NCI-H2029 treated with DMSO at 0.1 percent for 48 hours (cell line): ENCODE data around the gene TP73.

Experiments
- DNase-seq: peaks from one replicate; lab custom pipeline; 2025; lab: John Stamatoyannopoulos, UW

TP73 gene

DNA sequence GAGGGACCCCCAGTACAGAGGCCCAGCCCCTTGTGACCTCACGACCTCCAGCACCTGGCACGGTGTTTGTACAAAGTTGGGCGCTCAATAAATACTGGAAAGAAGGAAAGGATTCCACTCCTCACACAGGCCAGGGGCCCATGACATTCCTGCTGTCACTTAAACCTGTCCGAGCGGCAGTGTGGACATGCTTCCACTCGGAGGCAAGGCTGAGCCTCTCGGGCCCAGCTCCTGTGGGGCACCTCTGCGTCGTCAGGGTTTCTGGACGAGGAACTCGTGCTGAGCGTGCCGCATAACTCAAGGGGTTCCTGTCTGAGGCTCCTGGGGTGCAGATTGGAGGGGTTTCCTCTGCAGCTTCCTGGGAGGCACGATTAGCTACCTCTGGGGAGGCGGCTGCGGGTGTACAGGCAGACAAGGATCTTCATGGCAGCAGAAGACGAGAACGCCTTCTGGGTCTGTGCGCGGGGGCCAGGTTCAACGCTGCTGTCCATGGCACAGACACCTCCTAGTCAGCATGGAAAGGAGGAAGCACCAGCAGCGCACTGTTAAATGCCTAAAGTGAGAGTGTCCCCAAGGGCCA lies 116.6 kb downstream of the TP73 start:
- no peak for DNase-seq

DNA sequence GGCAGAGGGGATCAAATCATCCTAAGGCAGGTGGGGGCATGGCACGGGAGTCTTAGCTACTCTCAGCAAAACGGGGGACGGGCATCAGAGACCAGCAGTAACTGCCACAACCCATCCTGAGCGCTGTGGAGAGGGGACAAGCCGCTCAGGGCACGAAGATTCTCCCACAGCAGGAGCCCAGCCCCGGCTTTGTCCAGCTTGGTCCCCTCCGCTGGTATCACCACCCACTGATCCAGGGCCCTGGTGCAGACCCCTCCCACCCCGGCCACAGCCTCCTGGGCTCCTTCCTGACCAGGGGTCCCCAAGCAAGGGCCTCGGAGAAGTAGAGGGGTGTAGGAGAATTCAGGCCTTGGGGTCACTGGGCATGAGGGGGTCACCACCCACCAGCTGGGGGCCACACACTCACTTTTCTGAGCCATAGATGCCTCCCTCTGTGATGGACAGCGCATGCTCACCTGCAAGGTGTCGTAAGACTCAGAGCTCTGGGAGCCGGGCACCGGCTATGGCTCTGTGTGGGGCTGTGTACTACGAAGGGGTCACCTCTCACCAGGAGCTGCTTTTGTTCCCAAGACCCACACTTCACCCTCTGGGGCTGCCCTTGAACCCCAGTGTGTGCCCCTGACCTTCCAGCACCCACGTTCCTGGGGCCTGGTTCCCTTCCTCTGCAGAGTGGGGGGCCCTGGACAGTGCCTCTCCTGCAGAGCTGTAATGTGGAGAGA lies 117.9 kb downstream of the TP73 start:
- no peak for DNase-seq

DNA sequence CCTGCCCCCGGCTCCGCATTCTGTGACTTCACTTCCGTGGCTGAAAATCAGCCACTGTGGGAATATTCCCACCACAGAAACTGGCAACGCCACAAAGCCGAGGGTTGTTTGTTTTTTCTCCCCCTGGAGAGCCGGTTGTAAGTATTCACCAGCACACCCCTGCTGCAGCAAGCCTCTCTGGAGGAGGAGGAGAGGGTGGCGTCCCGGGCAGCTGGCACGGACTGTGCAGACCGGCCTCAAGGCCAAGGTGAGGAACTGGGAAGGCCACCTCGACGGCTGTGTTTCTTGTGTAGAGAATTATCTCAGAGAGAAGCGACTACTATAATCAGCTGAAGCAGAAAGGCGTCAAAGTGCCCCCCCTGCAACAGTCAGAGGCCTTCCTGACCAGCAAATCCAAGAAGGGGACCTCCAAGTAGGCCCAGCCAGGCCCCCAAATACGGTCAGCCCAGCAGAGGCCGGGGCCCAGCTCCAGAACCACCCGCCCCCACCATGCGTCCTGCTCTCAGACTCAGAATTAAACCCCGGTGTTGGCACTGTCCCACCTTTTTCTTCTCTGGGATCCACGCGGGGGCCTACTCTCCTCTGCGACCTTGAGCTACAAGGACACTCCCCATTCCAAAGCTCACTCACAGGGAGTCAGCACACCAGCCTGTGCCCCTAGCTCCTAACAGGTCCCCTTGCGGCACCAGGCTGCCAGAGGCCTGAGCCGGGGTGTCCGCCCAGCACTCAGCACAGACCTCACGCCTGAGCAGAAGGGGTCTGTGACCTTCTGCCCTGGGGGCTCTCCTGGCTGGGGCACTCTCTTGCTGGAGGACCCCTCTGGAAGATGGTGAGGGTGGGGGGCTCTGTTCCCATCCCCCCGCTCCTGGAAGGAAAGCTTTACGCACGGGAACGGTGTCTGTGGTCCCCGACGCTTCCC lies 119.1 kb downstream of the TP73 start:
- no peak for DNase-seq

DNA sequence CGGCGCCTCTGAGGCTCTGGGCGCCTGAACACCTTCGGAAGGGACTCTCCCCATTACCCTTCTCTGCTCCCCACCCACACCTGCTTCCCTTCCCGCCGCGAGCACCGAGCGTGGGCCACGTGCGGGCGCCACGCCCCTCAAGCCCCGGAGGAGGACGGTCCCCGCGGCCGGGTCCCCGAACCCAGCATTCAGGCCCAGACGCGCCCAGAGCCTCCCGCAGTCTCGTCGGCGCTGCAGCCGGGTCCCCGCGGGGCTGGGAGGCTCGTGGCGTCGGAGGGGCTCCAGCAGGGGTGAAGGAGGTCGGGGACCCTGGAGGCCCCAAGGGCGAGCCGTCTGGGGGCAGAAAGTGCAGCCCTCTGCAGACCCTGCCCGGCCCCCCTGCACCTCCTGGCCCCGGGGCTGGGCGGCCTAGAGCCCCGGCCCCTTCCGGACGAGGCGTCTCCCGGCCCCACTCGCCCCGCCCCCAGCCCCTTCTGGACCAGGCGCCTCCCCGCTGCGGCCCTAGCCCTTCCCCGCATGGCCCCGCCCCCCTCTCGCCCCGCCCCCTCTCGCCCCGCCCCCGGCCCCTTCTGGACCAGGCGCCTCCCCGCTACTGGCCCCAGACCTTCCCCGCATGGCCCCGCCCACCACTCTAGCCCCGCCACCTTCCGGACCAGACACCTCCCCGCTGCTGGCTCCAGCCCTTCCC lies 119.9 kb downstream of the TP73 start:
- no peak for DNase-seq

DNA sequence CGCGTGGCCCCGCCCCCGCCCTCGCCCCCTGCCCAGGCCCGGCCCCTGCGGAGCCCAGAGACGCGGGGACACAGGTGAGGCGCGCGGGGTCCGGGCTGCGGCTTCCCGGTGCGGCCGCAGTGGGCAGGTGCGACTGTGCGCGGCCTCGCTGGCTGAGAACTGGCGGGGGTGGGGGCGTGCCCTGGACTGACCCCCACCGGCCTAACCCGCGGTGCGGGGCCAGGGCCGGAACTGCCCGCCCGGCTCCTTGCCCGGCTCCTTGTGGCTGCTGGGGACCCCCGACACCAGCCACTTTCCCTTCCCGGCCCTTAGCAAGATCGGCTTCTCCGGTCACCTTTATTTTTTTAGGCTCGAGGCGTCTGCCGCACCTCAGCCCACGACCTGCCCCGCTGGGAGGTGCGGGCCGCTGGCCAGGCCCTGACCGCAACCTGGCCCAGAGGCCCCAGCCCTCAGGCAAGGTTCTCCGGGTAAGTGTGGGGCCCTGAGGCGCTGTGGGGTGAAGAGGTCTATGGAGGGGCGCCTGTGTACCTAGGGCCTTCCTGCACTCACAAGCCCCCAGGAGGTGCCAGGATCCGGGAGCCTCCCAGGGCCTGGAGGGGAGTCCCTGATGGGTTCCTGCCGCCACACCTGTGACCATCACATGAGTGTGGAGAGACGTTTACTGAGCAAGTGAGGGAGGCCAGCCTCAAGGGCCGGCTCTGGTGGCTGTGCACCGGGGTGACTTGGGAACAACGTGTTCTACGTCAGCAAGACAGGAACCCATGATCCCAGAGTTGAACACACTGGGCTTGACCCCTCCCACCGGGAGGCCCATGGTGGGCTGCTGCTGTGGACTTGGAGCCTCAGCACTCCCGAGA lies 120.6 kb downstream of the TP73 start, which contains the start of gene SMIM1:
Gene SMIM1 (plus strand): TSS at position 35 of the 857 bp plus-strand sequence. CDS start 2,625 bp downstream, outside the sequence.
- DNase-seq = no peak

DNA sequence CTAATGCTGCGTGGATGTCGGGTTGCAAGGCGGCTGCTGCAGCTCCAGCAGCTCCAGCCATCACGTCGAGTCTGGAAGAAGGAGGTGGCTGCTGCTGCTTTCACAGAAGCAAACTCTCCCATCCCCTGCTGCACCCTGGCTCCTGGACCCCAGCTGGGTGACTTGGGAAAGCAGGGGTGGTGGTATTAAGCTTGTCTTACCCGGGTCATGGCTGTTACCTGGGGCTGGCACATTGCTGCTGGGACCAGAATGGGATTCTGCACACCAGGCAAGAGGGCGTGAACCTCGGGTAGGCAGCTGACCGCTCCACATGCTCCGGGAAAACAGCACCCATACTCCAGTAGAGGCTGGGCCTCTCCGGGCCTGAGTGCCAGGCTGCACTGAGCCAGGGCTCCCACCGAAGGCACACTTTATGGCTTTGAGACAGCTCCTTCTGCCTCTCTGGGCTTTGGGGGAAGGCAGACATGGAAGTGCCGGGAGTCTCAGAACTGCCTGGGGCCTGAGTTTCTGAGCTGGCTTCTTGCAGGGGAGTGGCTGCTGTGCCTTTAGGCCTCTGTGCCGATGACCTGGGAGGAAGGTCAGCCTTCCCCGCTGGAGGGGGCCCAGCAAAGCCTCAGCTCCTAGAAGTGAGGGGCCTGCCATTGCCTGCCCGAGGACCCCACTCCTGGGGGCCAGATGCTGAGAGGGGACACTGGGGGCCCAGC lies 121.4 kb downstream of the TP73 start:
- DNase-seq = no peak

DNA sequence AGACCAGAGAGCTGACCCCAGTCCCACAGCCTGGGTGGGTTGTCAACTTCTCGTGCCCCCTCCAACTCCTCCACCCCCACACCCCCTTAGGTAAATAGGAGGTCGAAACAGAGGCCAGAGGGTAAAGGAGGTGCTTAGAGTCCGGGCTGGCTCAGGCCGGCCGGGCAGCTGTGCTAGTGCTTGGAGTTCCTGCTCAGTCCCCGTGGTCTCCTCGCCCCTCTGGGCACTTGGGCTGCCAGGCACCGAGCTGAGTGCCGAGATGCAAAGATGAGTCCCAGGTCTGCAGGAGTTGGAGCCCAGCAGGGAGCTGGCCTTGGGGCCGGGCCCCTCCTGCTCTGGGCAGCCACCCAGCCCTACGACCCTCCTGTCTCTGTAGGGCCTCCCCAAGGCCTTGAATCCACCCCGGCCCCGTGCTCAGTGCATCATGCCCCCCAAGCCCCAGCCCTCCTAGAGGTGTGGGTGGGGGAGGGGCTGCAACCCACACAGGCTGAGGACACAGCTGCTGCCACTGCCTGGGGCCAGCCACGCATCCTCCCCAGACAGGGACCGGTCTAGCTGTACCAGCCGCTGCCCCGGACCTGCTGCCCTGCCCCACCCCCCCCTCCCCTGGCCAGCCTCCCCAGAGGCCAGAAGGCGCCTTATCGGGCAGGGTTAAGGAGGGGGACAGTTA lies 122.1 kb downstream of the TP73 start:
- DNase-seq = no peak

DNA sequence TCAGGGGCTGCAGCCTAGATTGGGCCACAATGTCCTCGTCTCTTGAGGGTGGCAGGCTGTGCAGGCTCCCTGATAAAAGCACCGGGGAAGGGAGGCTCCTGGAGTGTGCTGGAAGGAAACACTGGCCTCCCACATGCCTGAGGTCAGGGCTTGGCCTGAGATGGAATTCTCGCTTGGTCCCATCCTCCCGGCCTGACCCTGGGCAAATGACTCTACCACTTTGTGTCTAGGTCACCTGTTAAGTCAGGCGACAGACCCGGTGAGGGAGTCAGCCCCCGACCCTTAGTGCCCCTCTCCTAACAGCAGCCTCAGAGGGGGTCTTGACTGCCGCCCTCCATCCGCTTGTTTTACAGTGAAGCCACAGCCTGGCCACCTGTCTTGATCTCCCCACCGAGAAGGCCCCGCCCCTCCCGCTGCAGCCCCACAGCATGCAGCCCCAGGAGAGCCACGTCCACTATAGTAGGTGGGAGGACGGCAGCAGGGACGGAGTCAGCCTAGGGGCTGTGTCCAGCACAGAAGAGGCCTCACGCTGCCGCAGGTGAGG lies 122.7 kb downstream of the TP73 start:
- no peak for DNase-seq

DNA sequence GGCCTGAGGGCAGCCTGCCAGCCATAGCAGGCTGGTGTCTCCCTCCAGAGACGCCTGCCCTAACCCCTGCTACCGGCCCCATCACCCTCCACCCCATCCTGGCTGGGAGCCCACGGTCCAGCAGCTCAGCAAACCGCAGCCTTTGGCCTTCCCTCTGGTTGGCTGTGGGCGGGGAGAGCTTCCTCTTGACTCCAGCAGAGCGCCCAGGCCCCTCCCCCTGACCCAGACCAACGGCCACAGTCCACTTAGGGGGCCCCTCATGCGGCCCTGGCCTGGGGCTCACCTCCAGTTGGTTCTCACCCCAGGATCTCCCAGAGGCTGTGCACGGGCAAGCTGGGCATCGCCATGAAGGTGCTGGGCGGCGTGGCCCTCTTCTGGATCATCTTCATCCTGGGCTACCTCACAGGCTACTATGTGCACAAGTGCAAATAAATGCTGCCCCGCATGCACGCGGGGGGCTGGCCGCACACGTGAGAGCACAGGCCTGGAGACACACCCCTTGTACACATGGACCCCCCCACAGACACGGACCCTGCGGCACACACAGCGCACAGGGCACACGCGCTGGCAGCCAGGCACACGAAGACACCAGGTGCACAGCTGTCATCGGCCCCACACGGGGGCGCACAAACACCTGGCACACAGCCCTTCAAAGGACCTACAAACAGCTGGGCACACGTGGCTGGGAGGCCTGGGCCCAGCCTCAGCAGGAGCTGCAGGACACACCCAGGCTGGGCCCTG lies 123.3 kb downstream of the TP73 start:
- no peak for DNase-seq

DNA sequence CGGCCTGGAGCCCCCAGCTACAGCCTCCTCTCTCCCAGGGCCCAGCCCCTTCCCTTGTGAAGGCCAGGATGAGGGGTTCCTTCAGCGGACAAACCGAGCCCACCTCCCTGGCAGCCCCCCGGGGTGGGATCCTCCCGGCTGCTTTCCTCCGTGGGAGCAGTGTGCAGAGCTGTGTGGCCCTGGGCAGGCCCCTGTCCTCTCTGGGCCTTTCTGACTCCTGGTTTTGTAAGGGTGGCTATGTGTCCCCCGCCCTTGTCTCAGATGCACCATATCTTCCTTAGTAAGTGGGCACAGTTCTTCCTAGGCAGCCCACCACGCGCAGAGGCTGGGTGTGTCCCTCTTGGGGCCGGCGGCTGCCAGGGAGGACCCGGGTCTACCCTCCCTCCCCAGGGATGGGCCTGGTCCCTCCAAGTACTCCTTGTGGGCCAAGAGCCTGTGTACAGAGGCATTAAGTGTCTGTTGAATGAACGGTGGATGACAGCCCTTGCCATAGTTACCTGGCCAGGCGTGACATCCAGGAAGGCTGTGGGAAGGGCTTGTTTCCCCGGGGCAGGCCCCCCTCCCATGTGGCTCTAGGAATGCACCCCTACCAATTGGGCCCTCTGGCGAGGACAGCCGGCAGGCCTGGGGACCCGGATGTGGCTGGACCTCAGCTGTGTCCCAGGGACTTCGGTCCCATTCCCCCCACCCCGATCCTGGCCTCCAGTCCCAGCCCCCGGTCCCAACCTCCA lies 124.1 kb downstream of the TP73 start:
- DNase-seq = no peak

DNA sequence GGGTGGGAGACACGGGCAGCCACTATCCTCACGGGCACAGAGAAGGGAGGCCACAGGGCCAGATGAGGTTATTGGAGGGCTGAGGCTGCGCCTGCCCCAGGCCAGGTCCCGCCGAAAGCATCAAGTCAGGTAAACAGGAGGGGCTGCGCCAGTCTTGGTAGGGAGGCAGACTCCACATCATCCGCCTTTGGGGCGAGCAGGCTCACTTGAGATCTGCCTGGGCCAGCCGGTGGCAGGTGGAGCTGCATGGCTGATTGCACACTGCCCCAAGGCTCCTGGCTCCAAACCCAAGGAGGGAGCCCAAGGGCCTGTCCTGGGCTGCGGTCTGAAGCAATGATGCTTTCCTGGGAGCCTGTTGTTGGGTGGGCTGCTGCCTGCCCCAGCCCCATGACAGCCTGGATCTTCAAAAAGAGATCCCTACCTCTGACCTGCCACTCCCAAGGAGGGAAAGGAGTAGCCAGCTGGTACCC lies 124.8 kb downstream of the TP73 start:
- no peak for DNase-seq

DNA sequence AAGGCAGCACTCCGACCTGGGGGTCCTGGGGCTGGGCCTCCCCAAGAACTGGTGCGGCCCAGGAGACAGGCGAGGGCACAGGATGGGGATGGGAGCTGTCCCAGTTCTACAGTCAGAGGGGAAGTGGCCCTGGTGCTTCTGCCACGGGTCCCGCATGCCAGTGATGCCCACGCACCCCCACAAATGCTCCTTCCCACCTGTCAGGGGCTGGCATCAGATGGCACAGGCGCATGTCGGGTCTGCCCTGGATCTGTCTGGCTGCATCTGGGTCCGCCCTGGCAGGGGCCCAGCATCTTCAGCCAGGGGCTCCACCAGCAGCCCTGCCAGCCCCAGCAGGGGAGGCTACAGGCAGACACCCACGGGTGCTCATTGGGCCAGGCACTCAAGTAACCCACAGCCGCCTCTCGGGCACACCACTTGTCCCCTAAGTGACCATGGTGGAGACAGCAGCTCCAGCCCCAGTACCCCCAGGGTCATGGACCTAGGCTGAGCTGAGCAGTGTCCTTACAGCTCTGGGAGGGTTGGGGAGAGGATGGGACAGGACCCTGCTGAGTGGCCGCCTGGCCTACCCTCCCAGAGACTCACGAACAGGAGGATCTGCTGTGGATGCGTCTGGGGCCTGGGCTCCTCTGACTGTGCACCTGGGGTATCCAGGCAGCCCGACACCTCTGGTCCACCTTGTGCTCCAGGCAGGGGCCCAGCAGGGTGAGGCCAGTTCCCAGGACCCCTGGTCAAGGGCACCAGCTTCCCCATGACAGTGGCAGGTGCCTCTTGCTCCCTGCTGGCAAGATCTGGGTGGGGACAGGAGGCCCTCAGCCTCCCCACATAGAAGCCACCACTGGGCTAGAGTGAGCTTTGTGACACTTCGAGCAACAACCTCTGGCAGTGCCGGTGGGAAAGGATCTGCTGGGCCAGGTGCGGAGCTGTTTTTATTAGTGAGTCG lies 125.6 kb downstream of the TP73 start:
- DNase-seq = no peak

DNA sequence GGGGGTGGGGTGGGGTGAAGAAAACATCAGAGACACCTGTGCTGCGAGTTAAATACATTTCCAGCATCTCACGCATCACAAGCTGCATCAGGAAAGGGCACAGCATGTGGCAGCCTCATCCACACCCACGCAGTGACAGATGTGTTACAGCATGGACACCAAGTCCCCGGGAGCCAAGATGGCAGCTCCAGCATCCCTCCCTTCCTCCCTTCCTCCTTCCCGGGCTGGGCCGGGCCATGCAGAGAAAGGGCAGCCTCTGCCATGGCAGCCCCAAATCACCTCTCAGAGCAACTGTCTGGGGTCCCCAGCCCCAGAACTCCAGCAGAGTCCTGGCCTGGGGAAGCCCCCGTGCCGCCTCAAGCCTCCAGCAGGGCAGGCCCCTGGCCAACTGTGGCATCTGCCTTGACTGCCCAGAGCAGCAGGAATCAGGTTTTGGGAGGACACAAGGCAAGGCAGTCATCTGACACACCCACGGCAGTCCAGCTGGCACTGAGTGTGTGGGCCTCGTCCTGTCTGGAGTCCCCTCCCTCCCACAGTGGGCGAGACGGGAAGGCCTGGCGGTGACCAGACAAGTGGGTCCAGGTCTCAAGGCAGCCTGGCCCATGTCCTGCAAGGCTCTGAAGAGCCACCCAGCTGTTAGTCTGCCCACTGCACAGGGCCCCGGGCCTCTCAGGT lies 126.4 kb downstream of the TP73 start:
- DNase-seq = no peak

DNA sequence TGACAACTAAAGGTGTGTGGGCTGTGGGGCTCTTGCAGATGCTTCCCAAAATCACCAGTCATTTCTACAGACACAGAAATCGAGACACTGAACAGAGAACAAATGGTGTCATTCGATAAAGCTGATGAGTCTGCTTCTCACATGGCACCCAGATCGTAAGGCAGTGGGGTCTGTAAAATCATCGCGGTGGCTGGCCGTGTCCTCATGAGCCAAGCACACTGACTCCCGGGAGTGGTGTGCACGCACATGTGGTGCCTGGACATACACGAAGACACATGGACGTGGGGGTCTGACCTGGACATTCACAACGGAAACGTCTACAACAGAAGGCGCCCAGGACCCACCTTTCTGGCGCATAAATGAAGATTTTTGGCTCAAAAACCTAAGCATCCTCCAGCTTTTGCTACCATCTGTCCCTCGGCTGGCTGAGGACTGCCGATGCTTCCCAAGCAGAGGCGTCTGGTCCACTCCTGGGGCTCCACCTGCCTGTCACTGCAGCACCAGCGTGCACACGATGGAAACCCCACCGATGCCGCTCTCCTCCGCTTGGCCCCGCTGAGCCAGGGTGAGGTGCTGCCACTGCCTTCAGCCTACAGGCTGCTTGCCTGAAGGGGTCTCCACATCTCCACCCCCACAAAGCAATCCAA lies 127.1 kb downstream of the TP73 start:
- no peak for DNase-seq

DNA sequence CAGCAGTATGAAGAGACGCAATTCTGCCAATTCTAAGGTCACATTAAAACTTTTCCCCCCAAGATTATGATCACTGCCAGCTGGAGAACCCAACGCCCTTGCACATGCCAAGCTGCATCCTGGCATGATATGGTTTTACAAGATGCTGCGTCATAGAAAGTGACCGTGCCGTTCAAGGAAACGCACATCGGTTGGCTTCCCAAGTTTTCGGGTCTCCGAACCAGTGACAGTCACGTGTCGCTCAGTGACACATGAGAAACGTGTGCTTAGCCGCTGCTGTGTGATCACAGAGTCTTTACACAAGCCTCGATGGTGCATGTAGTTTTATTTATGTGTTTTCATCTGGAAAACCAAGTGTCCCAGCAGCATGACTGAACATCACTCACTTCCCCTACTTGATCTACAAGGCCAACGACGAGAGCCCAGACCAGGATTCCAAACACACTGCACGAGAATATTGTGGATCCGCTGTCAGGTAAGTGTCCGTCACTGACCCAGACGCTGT lies 127.6 kb downstream of the TP73 start:
- DNase-seq = no peak

DNA sequence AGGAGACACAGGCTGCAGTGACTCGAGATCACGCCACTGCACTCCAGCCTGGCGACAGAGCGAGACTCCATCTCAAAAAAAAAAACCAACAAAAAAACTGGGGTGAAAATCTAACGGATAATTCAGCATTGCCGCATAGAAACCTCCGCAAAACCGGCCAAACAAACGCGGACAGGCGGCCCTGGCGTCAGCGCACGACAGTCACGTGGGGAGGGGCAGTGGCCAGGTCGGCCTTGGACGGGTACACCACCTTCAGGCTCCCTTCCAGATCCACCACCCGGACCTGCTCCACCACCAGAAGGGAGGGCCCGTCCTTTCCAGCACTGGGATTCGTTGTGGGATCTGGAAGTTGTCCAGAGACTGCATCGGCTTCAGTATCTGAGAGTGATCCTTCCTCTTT lies 128.6 kb downstream of the TP73 start:
- DNase-seq = no peak
